GF-D8 (cell line): ENCODE measurements around the gene MAN2B2.

Experiments used
- DNase-seq: peaks from one replicate; lab custom pipeline; 2025; lab: John Stamatoyannopoulos, UW

The MAN2B2 gene

DNA sequence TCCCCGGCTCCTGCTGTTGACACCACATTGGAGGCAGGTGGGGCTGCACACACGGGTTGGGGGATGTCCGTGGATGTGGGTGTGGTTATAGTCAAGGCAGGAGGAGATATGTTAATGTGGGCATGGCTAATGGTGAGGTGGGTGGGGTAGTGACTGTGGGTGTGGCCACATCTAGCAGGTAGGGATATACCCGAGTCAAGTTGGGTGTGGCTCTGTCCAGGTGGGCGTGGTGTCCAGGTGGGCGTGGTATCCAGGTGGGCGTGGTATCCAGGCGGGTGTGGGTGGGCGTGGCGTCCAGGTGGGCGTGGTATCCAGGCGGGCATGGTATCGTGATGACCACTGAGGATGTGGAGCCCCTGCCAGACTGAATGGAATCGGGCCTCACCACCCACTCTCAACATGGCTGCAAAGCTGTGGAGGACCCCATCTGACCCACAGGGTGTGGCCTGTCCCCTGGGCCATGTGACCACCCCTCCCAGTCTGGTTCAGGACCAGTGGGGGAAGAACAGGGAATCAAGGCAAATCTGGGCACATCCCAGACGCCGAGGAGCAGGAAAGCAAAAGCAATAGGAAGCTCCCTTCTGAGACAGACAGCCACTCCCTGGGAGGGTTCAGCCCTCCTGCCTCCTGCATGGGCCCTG, 21.0 kb downstream of the MAN2B2 start:
- DNase-seq, result no peak

GRCh38 chr4:6596948-6597347, 22.0 kb downstream of the MAN2B2 start:
- DNase-seq, result no peak

- no peak for DNase-seq
These were observed 23.1 kb downstream of the MAN2B2 start for GRCh38 chr4:6598127-6598526.

- DNase-seq, result no peak
These were observed 23.7 kb downstream of the MAN2B2 start for GRCh38 chr4:6598641-6599040.

DNA sequence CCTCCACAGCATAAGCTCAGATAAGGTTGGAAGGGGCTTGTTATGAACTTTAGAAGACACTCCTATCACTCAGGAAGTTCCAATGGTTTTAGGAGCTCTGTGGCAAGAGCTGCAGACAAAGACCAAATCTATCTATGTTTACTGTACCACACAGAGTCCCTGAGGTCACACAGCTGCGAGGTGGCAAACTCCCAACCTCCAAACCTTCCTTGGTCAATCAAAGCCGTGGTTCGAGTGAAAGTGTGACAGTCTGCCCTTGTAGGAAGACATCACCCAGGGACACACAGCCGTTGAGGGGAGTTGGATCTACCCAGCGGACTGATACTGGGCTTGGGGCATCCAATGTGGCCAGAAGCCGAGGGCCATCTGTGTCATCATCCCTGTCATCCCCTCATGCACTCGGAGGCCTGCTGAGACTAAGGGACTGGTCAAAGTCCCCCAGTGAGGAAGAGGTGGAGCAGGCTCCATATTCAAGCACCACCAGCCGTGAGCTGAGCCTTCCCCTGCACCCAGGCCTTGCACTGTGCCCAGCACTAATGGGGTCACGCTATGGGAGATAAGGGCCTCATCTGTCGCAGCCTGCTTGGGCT, 26.8 kb downstream of the MAN2B2 start:
- peak; percentile 39 for DNase-seq

DNA sequence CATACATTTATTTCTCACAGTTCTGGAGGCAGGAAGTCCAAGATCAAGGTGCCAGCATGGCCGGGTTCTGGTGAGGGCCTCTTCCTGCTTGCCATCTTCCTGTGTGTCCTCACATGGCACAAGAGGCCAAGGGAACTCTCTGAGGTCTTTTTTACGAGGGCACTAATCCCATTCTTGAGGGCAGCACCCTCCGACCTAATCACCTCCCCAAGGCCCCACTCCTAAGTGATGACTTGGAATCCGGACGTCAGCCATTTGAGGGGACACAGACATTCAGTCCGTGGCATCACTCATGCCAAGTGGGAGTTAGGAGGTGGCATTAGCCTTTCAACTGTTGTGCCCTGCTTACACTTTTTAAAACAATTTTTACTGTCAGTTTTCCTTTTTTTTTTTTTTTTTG, 27.3 kb downstream of the MAN2B2 start:
- peak; percentile 4 for DNase-seq

GRCh38 chr4:6603128-6603527, 28.1 kb downstream of the MAN2B2 start:
- DNase-seq, result no peak

GRCh38 chr4:6605114-6605513, 30.1 kb downstream of the MAN2B2 start:
- DNase-seq, result no peak

DNA sequence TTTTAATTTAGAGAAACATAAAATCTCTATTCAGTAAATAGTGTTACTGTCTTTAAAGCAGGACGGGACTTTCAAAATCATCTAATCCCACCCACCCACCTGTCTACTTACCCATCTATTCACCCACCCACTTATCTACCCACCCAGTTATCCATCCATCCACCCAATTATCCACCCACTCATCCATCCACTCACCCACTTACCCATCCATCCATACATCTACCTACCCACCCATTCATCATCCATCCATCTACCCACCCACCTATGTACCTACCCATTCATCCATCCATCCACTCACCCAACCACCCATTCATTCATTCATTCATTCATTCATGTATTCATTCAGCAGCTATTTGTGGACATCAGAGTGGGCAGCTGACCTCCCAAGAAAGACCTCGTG, 30.6 kb downstream of the MAN2B2 start:
- DNase-seq, result no peak

DNA sequence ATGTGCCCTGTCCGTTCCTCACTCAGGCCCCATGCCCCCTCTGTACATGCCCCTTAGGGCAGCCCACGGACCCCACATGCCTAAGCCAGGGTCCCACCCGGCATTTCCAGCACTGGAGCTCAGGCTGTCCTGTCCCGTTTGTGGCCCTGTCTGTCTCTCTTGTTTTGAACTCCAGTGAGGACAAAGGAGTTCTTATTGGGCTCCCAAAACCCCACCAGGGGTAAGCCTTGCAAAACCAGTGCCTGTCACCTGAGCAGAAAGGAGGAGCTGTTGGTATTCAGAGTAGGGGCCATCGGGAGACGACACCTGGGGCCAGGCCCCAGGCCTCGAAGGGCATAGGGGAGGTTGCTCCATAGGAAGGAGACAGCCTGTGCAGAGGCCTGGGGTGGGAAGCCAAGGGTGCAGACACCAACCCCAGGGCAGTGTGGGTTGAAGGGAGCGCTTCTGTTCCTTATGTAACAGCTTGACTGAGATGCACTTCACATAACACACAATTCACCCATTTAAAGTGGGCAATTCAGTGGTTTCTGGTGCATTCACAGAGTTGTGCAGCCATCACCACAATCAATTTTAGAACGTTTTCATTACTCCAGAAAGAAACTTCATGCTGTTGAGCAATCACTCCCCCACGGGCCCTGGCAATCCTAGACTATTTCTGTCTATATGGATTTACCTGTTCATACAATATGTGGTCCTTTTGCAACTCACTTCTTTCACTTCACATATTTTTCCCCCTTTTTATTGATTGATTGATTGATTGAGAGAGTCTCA, 31.7 kb downstream of the MAN2B2 start:
- no peak for DNase-seq

DNA sequence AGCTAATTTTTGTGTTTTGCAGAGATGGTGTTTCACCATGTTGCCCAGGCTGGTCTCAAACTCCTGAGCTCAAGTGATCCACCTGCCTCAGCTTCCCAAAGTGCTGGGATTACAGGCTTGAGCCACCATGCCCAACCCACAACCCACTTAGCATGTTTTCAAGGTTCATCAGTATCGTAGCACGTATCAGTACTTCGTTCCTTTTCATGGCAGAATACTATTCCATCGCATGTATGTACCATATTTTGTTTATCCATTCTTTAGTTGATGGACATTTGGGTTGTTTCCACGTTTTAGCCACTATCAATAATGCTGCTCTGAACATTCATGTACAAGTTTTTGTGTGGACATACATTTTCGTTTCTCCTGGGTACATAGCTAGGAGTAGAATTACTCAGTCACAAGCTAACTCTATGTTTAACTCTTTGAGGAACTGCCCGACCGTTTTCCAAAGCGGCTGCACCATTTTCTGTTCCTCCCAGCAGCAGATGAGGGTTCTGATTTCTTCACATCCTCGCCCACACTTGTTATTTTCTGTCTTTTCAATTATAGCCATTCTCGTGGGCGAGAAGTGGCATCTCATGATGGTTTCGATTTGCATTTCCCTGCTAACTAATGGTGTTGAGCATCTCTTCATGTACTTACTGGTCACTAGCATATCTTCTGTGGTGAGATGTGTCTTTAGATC, 32.5 kb downstream of the MAN2B2 start:
- DNase-seq, result no peak

DNA sequence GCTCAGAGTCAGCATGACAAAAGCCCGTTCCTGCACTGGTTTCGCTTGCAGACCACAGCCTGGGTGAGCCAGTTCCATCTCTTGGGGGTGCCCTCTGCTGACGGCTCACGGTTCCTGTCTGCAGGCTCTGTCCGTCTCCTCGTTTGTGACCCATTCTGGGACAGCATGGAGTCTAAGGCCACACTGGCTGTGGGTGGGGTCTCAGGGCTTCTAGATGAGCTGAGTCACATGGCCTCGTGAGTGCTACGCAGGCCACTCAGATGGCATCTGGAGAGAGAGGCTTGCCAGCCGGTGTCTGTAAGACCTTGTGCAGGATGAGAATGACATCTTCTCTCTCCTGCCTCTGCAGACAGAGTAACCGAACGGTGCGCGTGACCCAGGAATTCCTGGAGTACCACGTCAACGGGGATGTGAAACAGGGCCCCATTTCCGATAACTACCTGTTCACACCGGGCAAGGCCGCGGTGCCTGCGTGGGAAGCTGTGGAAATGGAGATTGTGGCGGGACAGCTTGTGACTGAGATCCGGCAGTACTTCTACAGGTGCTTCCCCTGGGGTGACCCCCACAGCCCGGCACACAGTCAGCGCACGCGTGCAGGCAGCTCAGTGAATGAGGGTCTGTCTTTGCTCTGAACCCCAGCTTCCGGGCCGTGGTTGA, 33.9 kb downstream of the MAN2B2 start:
- no peak for DNase-seq

DNA sequence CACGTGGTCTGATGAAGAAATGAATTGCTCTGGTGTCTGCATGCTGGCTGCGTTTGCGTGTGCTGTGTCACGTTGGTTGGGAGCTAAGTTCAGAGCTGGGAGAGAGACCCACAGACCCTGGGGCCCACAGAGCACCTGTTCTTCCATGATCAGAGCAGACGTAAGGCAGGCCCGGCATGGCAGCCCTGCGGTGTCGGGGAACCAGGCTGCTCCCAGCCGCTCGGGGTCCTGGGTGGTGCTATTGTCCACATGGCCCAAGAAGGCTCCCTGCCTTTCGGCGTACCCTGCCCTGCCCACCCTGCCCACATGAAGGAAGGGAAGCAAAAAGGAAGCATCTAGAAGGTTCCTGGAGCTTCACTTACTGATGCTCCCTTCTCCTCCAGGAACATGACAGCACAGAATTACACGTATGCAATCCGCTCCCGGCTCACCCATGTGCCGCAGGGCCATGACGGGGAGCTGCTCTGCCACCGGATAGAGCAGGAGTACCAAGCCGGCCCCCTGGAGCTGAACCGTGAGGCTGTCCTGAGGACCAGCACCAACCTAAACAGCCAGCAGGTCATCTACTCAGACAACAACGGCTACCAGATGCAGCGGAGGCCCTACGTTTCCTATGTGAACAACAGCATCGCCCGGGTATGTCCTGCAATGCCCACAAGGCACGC, 34.6 kb downstream of the MAN2B2 start:
- no peak for DNase-seq

DNA sequence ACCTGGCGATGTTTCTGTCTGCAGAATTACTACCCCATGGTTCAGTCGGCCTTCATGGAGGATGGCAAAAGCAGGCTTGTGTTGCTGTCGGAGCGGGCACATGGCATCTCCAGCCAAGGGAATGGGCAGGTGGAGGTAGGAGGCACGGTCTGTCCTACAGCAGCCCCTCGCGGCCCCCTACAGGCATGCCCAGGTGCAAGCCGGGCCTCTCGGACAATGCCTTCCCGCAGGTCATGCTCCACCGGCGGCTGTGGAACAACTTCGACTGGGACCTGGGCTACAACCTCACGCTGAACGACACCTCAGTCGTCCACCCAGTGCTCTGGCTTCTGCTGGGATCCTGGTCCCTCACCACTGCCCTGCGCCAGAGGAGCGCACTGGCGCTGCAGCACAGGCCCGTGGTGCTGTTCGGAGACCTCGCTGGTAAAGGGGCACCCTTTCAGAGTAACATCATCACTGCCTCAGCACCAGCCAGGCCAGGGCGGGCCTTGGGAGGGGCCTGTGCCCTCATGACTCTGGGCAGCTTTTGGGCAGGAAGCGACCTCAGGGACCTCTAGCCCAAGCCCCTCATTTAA, 36.0 kb downstream of the MAN2B2 start:
- no peak for DNase-seq

DNA sequence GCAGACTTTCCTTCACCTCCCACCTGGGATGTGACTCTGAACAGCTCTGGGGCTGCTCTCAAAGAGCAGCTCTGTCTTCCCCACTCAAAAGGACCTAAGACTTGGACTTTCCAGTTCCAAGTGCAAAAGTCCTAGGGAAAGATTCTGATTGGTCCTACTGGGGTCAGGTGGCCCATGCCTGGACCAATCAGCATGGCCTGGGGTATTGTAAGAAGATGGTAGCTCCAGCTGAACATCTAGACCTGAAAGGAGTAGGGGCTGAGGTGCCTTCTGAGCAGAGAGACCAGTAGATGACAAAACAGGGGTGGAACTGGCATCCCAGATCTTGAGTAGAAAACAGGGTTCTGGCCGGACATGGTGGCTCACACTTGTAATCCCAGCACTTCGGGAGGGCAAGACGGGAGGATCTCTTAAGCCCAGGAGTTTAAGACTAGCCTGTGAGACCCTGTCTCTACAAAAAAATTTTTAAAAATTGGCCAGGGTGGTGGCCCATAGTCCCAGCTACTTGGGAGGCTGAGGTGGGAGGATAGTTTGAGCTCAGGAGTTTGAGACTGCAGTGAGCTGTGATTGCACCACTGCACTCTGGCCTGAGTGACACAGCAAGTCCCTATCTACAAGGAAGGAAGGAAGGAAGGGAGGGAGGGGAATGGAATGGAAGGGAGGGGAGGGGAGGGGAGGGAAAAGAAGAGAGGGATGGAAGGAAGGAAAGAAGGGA, 38.1 kb downstream of the MAN2B2 start:
- DNase-seq, result no peak

- no peak for DNase-seq
These were observed 39.0 kb downstream of the MAN2B2 start for GRCh38 chr4:6613676-6614651.

GRCh38 chr4:6614701-6615230, 39.8 kb downstream of the MAN2B2 start:
- no peak for DNase-seq

DNA sequence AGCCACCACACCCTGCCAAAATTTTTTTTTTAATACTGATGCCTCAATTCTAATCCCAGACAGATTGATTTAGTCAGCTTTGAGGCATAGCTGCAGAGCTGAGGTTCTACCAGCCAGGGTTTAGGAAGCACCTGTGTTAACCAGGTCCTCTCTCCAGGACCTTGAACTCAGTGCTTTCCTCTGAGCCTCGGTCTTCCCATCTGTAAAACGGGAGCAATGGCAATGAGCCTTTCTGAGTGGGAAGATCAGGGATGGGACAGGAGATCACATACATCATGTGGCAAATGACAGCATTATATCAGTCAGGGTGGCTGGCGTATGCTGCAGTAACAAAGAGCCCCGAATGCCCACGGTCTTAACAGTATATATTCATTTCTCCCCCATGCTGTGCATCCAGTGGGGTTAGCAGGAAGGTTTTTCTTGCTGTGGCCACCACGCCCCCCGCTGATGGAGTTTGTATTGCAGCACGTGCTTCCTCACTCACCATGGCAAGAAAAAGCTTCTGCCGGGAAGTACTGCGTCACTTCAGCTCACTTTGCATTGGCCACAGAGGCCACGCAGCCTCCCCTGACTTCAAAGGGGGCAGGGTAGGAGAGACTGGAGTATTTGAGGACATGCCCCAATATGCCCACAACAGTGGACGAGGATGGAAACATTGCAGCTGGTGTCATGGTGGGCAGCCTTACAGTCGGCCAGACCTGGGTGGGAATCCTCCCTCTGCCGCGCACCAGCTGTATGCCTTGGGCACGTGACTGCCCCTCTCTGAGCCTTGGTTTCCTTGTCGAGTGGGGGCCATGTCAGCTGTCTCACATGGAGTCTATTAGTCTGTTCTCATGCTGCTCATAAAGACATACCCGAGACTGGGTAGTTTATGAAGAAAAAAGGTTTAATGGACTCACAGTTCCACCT, 41.4 kb downstream of the MAN2B2 start:
- DNase-seq, result no peak
